AG09319 (cell line): ENCODE data around the gene E2F6.

Source experiments
- DNase-seq: peaks from one replicate; pipeline ENCODE4 v3.0.0-alpha.2; 2010; ENCODE audit warnings: low read depth; ENCODE audit errors: extremely low read depth
- TF ChIP-seq, protein P1 (sequence below): IDR thresholded peaks from 2 replicates; pipeline ENCODE4 v1.5.1; 2011; ENCODE audit warnings: low read depth, mild to moderate bottlenecking, inconsistent platforms, low read length, moderate library complexity

Gene E2F6

DNA sequence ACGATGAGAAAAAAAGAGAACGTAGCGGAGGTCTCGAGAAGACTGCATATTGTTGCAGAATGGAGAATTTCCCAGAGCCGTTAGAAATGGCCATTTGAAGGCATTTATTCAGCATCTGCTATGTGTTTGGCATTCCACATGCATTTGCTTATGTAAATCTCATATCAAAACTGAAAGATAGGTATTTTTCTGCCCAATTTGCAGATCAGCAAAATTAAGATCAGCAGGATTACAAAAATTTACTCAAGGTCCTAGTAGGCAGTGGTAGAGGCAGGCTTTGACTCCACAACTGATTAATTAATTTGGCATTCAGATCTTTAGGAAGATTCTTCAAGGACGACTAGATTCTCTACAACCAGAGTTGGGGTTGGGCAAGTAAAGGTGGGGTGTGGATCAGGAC is 1.8 kb upstream of the E2F6 start:
- no peak for DNase-seq
- TF ChIP-seq, protein P1, sequence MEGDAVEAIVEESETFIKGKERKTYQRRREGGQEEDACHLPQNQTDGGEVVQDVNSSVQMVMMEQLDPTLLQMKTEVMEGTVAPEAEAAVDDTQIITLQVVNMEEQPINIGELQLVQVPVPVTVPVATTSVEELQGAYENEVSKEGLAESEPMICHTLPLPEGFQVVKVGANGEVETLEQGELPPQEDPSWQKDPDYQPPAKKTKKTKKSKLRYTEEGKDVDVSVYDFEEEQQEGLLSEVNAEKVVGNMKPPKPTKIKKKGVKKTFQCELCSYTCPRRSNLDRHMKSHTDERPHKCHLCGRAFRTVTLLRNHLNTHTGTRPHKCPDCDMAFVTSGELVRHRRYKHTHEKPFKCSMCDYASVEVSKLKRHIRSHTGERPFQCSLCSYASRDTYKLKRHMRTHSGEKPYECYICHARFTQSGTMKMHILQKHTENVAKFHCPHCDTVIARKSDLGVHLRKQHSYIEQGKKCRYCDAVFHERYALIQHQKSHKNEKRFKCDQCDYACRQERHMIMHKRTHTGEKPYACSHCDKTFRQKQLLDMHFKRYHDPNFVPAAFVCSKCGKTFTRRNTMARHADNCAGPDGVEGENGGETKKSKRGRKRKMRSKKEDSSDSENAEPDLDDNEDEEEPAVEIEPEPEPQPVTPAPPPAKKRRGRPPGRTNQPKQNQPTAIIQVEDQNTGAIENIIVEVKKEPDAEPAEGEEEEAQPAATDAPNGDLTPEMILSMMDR = no peak

DNA sequence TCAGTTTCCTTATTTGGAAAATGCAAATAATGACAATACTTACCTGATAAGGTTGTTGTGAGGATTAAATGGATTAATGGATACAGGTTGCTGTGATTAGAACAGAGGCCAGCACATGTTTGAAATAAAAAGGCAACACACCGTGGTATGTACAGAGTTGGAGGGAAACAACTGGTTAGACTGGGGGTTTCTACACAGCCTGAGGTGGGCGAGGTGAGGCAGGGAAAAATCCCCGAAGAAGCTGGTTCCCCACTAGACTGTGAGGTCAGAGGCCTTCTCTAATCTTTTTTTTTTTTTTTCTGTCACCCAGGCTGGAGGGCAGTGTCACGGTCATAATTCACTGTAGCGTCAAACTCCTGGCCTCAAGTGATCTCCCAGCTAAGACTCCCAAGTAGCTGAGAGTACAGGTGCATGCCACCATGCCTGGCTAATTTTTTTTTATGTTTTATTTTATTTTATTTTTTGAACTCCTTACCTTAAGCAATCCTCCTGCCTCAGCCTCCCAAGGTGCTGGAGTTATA is 1.2 kb upstream of the E2F6 start:
- DNase-seq = no peak
- TF ChIP-seq, protein P1 = no peak

DNA sequence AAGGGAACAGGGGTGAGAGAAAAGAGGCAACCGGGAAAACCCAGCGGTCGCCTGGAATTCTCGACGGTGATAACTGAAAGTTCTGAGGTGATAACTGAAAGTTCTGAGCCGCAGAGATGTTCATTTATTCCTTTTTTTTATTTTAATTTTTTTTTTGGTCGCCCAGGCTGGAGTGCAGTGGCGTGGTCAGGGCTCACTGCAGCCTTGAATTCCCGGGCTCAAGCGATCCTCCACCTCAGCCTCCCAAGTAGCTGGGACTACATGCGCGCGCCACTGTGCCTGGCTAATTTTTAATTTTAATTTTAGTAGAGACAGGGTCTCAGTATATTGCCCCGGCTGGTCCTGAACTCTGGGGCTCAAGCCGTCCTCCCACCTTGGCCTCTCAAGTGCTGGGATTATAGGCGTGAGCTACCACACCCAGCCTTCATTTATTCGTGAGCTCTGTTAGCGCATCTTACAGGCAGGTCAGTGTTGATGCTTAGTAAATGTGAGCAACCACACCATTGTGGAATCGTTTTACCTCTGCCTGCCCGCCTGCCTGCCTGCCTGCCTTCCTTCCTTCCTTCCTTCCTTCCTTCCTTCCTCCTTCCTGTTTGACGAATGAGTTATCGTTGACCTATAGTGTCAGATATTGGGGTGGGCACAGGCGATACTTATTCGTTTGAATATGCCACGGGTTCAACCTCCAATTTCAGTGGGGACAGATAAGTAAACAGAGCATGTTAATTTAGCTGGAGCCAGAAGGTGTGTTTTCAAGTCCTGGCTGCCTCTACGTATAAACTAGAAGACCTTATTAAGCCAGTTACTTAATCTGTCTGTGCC is 557 bp upstream of the E2F6 start:
- TF ChIP-seq, protein P1 = no peak
- DNase-seq = no peak

DNA sequence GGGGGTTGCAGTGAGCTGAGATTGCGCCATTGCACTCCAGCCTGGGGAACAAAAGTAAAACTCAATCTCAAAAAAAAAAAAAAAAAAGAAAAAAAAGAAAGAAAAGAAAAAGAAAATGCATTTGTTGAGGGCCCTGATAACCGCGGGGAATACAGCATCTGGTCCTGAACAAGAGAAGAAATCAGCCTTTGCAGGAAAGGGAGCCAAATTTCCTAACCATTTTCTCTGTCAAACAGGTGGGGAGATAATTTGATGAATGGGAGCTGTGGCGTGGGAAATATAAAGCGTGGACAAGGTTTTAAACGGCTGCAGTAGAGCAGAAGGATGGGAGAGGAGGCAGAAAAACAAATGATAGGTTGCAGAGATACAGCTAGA is 864 bp downstream of the E2F6 start:
- DNase-seq = no peak
- TF ChIP-seq, protein P1 = no peak

DNA sequence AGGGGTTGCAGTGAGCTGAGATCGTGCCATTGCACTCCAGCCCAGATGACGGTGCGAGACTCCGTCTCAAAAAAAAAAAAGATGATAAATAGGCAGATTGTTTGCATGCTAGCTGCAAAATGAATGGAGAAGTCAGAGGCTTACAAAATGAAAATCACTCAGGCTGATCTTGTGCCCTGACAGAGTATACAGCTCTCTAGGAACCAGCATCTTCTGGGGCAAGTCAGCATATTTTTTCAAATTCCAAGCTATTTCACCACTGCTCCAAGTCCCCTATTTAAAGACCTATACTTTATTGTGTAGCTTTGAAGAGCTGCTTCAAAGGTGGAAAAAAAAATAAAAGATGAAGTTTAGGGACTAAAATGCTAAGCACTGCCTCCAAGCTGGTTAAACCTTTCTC is 6.1 kb downstream of the E2F6 start:
- TF ChIP-seq, protein P1 = no peak
- DNase-seq = no peak

DNA sequence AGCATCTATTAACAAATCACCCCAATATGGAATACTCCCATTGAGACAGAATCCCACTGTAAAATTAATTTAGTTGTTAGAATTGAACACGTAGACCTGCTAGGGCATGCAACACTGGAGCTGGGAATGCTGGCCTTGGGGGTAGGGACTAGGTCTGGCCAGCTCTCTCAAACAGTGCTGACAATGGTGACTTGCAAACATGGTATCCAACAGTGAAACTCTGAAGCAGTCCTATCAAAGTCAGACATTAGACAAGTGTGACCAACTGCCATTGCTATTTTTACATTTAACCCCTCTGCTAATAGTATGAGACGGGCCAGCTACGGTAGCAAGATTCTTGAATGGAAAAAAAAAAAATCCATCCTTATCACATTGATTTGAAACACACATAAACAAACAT is 7.2 kb downstream of the E2F6 start:
- TF ChIP-seq, protein P1 = no peak
- DNase-seq = no peak

DNA sequence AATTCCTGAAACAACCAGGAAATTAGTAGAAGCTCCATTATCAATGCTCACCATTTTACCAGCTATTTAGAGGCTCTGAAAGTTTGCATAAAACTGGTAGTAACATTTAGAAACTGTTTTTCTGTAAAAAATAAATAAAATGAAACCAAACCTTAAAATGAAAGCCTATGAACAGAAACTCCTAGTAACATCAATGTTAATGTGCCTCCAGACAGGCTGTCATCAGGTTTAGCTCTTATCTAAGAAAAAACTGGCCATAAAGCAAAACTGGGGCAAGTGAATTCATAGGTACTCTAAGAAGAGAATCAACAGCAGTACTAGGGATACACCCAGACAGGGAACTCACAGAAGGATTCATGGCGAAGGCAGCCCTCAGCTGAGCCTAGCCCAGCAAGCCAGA is 8.0 kb downstream of the E2F6 start:
- DNase-seq = no peak
- TF ChIP-seq, protein P1 = no peak
